Hepatic stellate cell (primary cell): Measurements from ENCODE around the gene EPB41.
"Not testable (repeated sequence)": the region's sequence is repeated elsewhere in the genome, so short reads cannot be mapped to it uniquely, and the experiment has no call there.

Experiments used
- DNase-seq: peaks from one replicate; pipeline ENCODE4 v3.0.0; 2011; ENCODE audit warnings: low spot score

EPB41 gene

GRCh38 chr1:28914228-28915030 lies at the start of gene EPB41:
Gene EPB41 (plus strand): TSS chr1:28914569. CDS start chr1:28987438, 72,869 bp downstream.
- peak; percentile 94 for DNase-seq

GRCh38 chr1:28864695-28865094 lies 49.7 kb upstream of the EPB41 start:
- DNase-seq: no peak

- no peak for DNase-seq
These were observed 48.2 kb upstream of the EPB41 start for GRCh38 chr1:28865997-28866650.

- DNase-seq: no peak
These were observed 46.5 kb upstream of the EPB41 start for GRCh38 chr1:28867850-28868249.

GRCh38 chr1:28869952-28870351 lies 44.4 kb upstream of the EPB41 start:
- no peak for DNase-seq

GRCh38 chr1:28871631-28872401 lies 42.6 kb upstream of the EPB41 start:
- DNase-seq: no peak

GRCh38 chr1:28875134-28875533 lies 39.2 kb upstream of the EPB41 start:
- DNase-seq: not testable (repeated sequence)

GRCh38 chr1:28877132-28877781 lies 37.1 kb upstream of the EPB41 start:
- peak; percentile 82 for DNase-seq

- no peak for DNase-seq
These were observed 35.6 kb upstream of the EPB41 start for GRCh38 chr1:28878796-28879195.

- DNase-seq: peak; percentile 89
These were observed 32.2 kb upstream of the EPB41 start for GRCh38 chr1:28882009-28882628.

- no peak for DNase-seq
These were observed 31.1 kb upstream of the EPB41 start for GRCh38 chr1:28883242-28883616.

GRCh38 chr1:28885472-28885877 lies 28.9 kb upstream of the EPB41 start:
- no peak for DNase-seq

- DNase-seq: no peak
These were observed 28.2 kb upstream of the EPB41 start for GRCh38 chr1:28885977-28886730.

GRCh38 chr1:28886731-28887418 lies 27.5 kb upstream of the EPB41 start:
- DNase-seq: peak; percentile 98

- DNase-seq: peak; percentile 36
These were observed 26.9 kb upstream of the EPB41 start for GRCh38 chr1:28887419-28887834.

GRCh38 chr1:28887835-28888682 lies 26.3 kb upstream of the EPB41 start:
- no peak for DNase-seq

- no peak for DNase-seq
These were observed 25.5 kb upstream of the EPB41 start for GRCh38 chr1:28888915-28889314.

GRCh38 chr1:28889357-28889756 lies 25.0 kb upstream of the EPB41 start:
- no peak for DNase-seq

- no peak for DNase-seq
These were observed 23.9 kb upstream of the EPB41 start for GRCh38 chr1:28890435-28890834.
